B cell (primary cell): Measurements from ENCODE around the gene ZBTB43. TPM values are rescaled to one million over a fixed set of nuclear protein-coding genes. Genes with fewer than 3 reads are reported as not detected.

Source experiments
- ATAC-seq: fragments of 200-7000 bp; cut with Tn5 transposase; one replicate; pipeline ENCODE4 v1.10.0; 2021; ENCODE audit warnings: low read depth, mild to moderate bottlenecking, moderate number of reproducible peaks, moderate library complexity
- CTCF ChIA-PET: fragments of 350-600 bp; sonication (Branson Sonifier 250); formaldehyde crosslinking; loops from one replicate; lab custom pipeline; 2021; ENCODE audit warnings: antibody characterized with exemption, inconsistent platforms; lab: Charles Lee
- POLR2A ChIA-PET: fragments of 350-600 bp; sonication (Branson Sonifier 250); formaldehyde crosslinking; loops from one replicate; lab custom pipeline; 2021; ENCODE audit warnings: antibody characterized with exemption; lab: Charles Lee
- DNase-seq: peaks from one replicate; pipeline ENCODE4 v3.0.0; 2013
- H2AFZ ChIP-seq: 2 replicates; pipeline ENCODE4 v1.6.1; 2012; ENCODE audit warnings: mild to moderate bottlenecking, low read depth, low read length; ENCODE audit not compliant: insufficient read depth, poor library complexity, severe bottlenecking
- H3K27ac ChIP-seq, 2 donors: 1 replicate in 1 of 2; 2 replicates in 1 of 2; pipeline ENCODE4 v1.5.1; 2012 to 2013; ENCODE audit warnings: low read length in 2 of 2, mild to moderate bottlenecking in 2 of 2, moderate library complexity in 1 of 2
- H3K27me3 ChIP-seq, 4 experiments: fragments of 200-600 bp in 1 of 4; sonication (generic) in 1 of 4; replicated peaks in 1 of 4; 1 replicate in 2 of 4; 2 replicates in 2 of 4; pipeline versions ENCODE4 v1.6.1 to v1.7.0; 2013 to 2016; ENCODE audit warnings: low read length in 3 of 4, mild to moderate bottlenecking in 2 of 4, mixed read lengths in 1 of 4, moderate library complexity in 1 of 4; ENCODE audit not compliant: insufficient read depth in 4 of 4, control insufficient read depth in 3 of 4; ENCODE audit errors: control extremely low read depth in 1 of 4
- H3K36me3 ChIP-seq, 2 experiments: replicated peaks in 1 of 2; 1 replicate in 1 of 2; 2 replicates in 1 of 2; pipeline versions ENCODE4 v1.6.1 to v1.7.1; 2013; ENCODE audit warnings: low read length in 1 of 2; ENCODE audit not compliant: insufficient read depth in 2 of 2, control insufficient read depth in 1 of 2; ENCODE audit errors: control extremely low read depth in 1 of 2, extremely low read depth in 1 of 2
- H3K4me1 ChIP-seq, 2 donors: fragments of 200-600 bp in 1 of 2; sonication (generic) in 1 of 2; 1 replicate in 1 of 2; 2 replicates in 1 of 2; pipeline versions ENCODE4 v1.5.1 to v1.6.1; 2013 to 2017; ENCODE audit warnings: low read length in 2 of 2; ENCODE audit not compliant: control insufficient read depth in 2 of 2, insufficient read depth in 2 of 2
- H3K4me2 ChIP-seq: replicated peaks from 2 replicates; pipeline ENCODE3; 2012; ENCODE audit warnings: mild to moderate bottlenecking, low read depth, low read length; ENCODE audit not compliant: poor library complexity, severe bottlenecking
- H3K4me3 ChIP-seq, 5 experiments: fragments of 200-600 bp in 1 of 5; sonication (generic) in 1 of 5; 1 replicate in 3 of 5; 2 replicates in 2 of 5; pipeline versions ENCODE4 v1.5.1 to v1.7.0; 2011 to 2016; ENCODE audit warnings: low read length in 4 of 5, mild to moderate bottlenecking in 4 of 5, low read depth in 2 of 5, control low read depth in 1 of 5, moderate library complexity in 1 of 5; ENCODE audit not compliant: insufficient read depth in 1 of 5; ENCODE audit errors: control extremely low read depth in 1 of 5, extremely low read depth in 1 of 5
- H3K79me2 ChIP-seq: fragments of 200-600 bp; sonication (generic); one replicate; pipeline ENCODE4 v1.6.0; 2016; ENCODE audit warnings: low read length; ENCODE audit not compliant: control insufficient read depth, insufficient read depth
- H3K9ac ChIP-seq: fragments of 200-600 bp; sonication (generic); 2 replicates; pipeline ENCODE4 v1.6.1; 2017; ENCODE audit warnings: mild to moderate bottlenecking, low read length, moderate library complexity
- H3K9me3 ChIP-seq, 3 donors: one replicate each; pipeline versions ENCODE4 v1.6.1 to v1.7.1; 2013; ENCODE audit warnings: low read length in 2 of 3; ENCODE audit not compliant: control insufficient read depth in 2 of 3, insufficient read depth in 1 of 3; ENCODE audit errors: control extremely low read depth in 1 of 3
- H4K20me1 ChIP-seq: 2 replicates; pipeline ENCODE4 v1.6.0; 2012; ENCODE audit warnings: mild to moderate bottlenecking, low read length; ENCODE audit not compliant: insufficient read depth, control insufficient read depth, poor library complexity, severe bottlenecking
- H3K27ac Mint-ChIP-seq: one replicate; pipeline ENCODE4 v1.8.0; 2021; ENCODE audit warnings: mixed read lengths
- H3K27me3 Mint-ChIP-seq: one replicate; pipeline ENCODE4 v1.8.0; 2021; ENCODE audit warnings: mixed read lengths
- H3K4me1 Mint-ChIP-seq: one replicate; pipeline ENCODE4 v1.8.0; 2021; ENCODE audit warnings: mixed read lengths
- H3K4me3 Mint-ChIP-seq: one replicate; pipeline ENCODE4 v1.8.0; 2021; ENCODE audit warnings: mixed read lengths
- H3K9me3 Mint-ChIP-seq: one replicate; pipeline ENCODE4 v1.8.0; 2022; ENCODE audit warnings: mixed read lengths; ENCODE audit not compliant: insufficient read depth
- EZH2 ChIP-seq: IDR thresholded peaks from 2 replicates; pipeline ENCODE4 v1.6.1; 2012; ENCODE audit warnings: borderline replicate concordance, low read depth, mild to moderate bottlenecking, moderate library complexity, low read length; ENCODE audit not compliant: insufficient read depth, poor library complexity, severe bottlenecking
- WGBS: methylation state at CpG from one replicate; pipeline ENCODE4 v1.1.5; 2013; ENCODE audit warnings: missing lambda C conversion rate; ENCODE audit not compliant: insufficient coverage; 5-methylcytosine and 5-hydroxymethylcytosine counted together
- intact Hi-C: fragments of 100-400 bp; cut with micrococcal nuclease; formaldehyde crosslinking; loops from one replicate; pipeline ENCODE4 v1.10.0; 2022
- polyA plus RNA-seq: library from polyadenylated mRNA; depleted of rRNA; stranded (reverse); fragments of >200 nt; gene quantifications from 2 replicates; pipeline ENCODE4 v1.2.3, GENCODE V29; 2012
- total RNA-seq, 2 donors: library from RNA; stranded (reverse); fragments of 120-200 nt in 1 of 2; gene quantifications; 1 replicate in 1 of 2; 2 replicates in 1 of 2; pipeline versions ENCODE4 v1.2.3 to v1.2.4, GENCODE V29; 2013 to 2022
- TF ChIP-seq, protein P1 (sequence below): fragments of 200-600 bp; IDR thresholded peaks from one replicate; pipeline ENCODE4 v1.8.0; 2022; ENCODE audit warnings: antibody characterized with exemption, mild to moderate bottlenecking

Gene ZBTB43
- total and polyA plus RNA-seq, 2 donors (not counting 1 experiment from before 2014, with no cell fraction given) = 7.0 to 20.2 TPM

DNA sequence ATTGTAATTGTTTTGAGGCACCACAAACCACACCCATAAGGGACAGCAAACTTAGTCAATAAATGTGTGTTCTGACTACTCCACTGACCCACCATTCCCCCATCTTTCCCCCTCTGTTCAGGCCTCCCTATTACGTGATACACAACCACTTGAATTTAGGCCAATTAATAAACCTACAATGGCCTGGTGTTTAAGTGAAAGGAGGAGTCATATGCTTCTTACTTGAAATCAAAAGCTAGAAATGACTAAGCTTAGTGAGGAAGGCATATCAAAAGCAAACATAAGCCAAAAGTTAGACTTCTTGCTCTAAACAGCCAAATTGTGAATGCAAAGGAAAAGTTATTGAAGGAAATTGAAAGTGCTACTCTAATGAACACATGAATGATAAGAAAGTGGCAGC lies 14.6 kb downstream of the ZBTB43 start:
- DNase-seq = no peak
- ATAC-seq = no peak
- Histone ChIP-seq H3K27me3 (no peaks in the 10 kb centered on the region), H3K27ac (no peak overlapping the region), H3K9ac (no peak overlapping the region), H3K4me2 (no peak overlapping the region), H3K4me3 (no peak overlapping the region), H3K4me1 (peaks cover 0 to 5% of the 10 kb centered on the region in 2 donors), H3K36me3 (peaks cover 12 to 42% of the 10 kb centered on the region in 2 experiments), H4K20me1 (peaks cover 11% of the 10 kb centered on the region), H3K9me3 (peaks cover 9 to 31% (median 31%) of the 10 kb centered on the region in 3 donors), H2AFZ (no peak overlapping the region), H3K79me2 (peaks cover 65% of the 10 kb centered on the region)
- Mint-ChIP-seq H3K27me3 (no peaks in the 10 kb centered on the region), H3K4me1 (peaks cover 12% of the 10 kb centered on the region), H3K27ac (no peak overlapping the region), H3K4me3 (no peak overlapping the region), H3K9me3 (peaks cover 26% of the 10 kb centered on the region)
- ChIA-PET POLR2A (interaction anchor here (0.6 kb wide), 1 partner anchor 8 kb away, joined by 6 read pairs; no protein-coding TSS in a partner anchor), CTCF (interaction anchor here (0.7 kb wide), 1 partner anchor 915 kb away, joined by 3 read pairs; the partner anchor contains the start of gene TOR2A)
- TF ChIP-seq EZH2 = no peak
- TF ChIP-seq, protein P1, sequence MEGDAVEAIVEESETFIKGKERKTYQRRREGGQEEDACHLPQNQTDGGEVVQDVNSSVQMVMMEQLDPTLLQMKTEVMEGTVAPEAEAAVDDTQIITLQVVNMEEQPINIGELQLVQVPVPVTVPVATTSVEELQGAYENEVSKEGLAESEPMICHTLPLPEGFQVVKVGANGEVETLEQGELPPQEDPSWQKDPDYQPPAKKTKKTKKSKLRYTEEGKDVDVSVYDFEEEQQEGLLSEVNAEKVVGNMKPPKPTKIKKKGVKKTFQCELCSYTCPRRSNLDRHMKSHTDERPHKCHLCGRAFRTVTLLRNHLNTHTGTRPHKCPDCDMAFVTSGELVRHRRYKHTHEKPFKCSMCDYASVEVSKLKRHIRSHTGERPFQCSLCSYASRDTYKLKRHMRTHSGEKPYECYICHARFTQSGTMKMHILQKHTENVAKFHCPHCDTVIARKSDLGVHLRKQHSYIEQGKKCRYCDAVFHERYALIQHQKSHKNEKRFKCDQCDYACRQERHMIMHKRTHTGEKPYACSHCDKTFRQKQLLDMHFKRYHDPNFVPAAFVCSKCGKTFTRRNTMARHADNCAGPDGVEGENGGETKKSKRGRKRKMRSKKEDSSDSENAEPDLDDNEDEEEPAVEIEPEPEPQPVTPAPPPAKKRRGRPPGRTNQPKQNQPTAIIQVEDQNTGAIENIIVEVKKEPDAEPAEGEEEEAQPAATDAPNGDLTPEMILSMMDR = no peak
- no CpG with 5 or more reads among the region's 1 CpG for WGBS
- intact Hi-C loops = no loop called here

DNA sequence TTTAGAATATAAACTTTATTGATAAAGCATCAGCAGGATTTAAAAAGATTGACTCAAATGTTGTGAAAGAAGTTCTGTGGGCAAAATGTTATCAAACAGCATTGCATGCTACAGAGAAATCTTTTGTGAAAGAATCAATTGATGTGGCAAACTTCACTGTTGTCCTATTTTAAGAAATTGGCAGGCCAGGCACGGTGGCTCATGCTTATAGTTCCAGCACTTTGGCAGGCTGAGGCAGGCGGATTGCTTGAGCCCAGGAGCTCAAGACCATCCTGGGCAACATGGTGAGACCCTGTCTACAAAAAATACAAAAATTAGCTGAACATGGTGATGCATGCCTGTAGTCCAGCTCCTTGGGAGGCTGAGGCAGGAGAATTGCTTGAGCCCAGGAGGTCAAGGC lies 17.4 kb downstream of the ZBTB43 start:
- H3K79me2 ChIP-seq = peaks cover 57% of the 10 kb centered on the region
- CTCF ChIA-PET = no interaction called here

More for the DNA sequence above, 17.4 kb downstream of the ZBTB43 start:
- Mint-ChIP-seq H3K4me1 (peaks cover 17% of the 10 kb centered on the region), H3K9me3 (peaks cover 15% of the 10 kb centered on the region), H3K27me3 (no peaks in the 10 kb centered on the region), H3K4me3 (no peak overlapping the region), H3K27ac (no peak overlapping the region)
- Histone ChIP-seq H3K27me3 (no peaks in the 10 kb centered on the region), H4K20me1 (peaks cover 17% of the 10 kb centered on the region), H2AFZ (no peak overlapping the region), H3K36me3 (peaks cover 8 to 36% of the 10 kb centered on the region in 2 experiments), H3K27ac (no peak overlapping the region), H3K9me3 (peaks cover 6 to 27% (median 18%) of the 10 kb centered on the region in 3 donors), H3K4me1 (peaks cover 0 to 5% of the 10 kb centered on the region in 2 donors), H3K4me2 (no peak overlapping the region), H3K9ac (no peak overlapping the region), H3K4me3 (no peak overlapping the region)
- ATAC-seq (no peak), DNase-seq (no peak)
- POLR2A ChIA-PET = no interaction called here
- intact Hi-C loops = no loop called here
- no peak for TF ChIP-seq EZH2
- TF ChIP-seq, protein P1 = no peak
- WGBS = 56% methylated on average over 2 of the region's 2 CpGs
